NCI-H446 (cell line): ENCODE measurements around the gene CCDC90B.
"Not testable (repeated sequence)": the region's sequence is repeated elsewhere in the genome, so short reads cannot be mapped to it uniquely, and the experiment has no call there.

ENCODE experiments used
- DNase-seq, 2 experiments: peaks; one replicate each; lab custom pipeline; 2025; lab: John Stamatoyannopoulos, UW

The CCDC90B gene, protein sequence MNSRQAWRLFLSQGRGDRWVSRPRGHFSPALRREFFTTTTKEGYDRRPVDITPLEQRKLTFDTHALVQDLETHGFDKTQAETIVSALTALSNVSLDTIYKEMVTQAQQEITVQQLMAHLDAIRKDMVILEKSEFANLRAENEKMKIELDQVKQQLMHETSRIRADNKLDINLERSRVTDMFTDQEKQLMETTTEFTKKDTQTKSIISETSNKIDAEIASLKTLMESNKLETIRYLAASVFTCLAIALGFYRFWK

DNA sequence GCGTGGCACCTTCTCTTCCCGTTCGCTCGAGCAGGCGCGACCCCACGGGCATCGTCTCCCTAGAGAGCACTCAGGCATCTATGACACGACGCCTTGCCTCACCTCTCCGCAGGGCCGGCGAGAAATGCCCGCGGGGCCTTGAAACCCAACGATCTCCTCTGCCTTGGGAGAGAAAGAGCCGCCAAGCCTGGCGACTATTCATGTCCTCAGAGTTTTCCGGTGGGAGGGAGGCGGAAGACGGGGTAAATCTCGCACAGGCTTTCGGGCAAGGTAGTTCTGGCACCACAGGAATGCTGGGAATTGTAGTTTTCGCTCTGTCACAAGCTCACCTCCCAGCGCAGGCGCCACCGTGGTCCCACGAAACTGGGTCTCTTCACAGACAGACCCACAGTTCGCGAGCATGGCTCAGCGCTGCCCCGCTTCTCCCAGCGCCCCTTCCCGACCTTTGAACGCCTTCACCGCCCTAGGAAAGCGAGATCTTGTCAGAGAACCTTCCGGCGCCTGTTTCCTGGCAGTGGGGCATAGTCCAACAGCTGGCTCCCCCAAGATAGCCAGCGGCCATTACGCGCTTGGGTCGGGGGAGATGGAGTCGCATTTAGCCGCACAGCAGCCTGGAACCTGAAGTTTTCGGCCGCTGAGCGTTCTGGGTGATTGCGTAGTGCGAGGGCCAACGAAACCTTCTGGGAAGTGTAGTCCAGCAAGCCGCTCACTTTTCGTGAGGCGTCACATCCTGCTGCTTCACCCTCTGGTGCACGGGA lies at the start of gene CCDC90B:
CCDC90B (minus strand) TSS at position 597 of the 758 bp plus-strand sequence; CDS start at position 202, 395 bp downstream.
- DNase-seq, result peak; percentile 97 to 98

GRCh38 chr11:83335446-83336070 lies 49.4 kb upstream of the CCDC90B start:
- DNase-seq, result no peak

DNA sequence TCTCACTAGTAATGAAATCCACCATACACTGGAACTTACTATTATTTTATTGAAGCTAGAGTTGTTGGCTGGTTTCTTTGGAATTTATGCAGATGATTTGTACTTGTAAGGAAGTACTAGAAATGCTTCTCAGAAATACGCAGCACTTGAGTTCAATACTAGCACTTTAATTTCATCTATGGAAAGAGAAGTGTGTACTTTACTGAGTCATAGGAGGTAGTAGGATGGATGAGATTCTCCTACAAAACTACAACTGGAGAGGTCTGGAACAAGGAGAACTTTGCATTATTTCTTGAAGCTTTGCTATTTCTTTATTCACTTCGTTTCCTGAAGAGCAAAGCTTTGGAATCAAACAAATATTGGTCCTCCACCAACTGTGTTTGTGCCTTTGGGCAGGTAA lies 44.1 kb upstream of the CCDC90B start:
- no peak for DNase-seq

- DNase-seq, result no peak
Observed at GRCh38 chr11:83326326-83326725, 40.2 kb upstream of the CCDC90B start.

DNA sequence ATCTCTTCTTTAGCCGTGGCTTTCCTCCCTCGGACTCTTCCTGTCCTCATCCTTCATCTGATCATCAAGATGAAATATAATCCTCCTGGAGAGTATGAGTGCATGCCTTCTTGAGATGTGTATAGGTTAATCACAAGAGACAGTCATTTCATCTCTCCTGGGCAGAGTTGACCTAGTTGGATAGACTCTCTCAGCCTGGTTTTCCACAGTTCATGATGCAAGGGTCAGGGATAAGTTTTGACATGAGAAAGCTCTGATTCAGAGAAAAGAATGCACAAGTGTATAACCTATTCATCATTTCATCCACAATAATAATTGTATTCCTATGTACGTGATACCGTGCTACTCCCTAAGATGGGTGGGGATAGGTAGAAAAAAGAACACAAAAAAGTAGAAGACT lies 33.2 kb upstream of the CCDC90B start:
- DNase-seq, result no peak

GRCh38 chr11:83318931-83319330 lies 32.8 kb upstream of the CCDC90B start:
- no peak for DNase-seq

- no peak for DNase-seq
Observed at GRCh38 chr11:83317757-83318690, 31.9 kb upstream of the CCDC90B start.

GRCh38 chr11:83316897-83317268 lies 30.7 kb upstream of the CCDC90B start:
- not testable (repeated sequence) for DNase-seq

GRCh38 chr11:83316143-83316896 lies 30.2 kb upstream of the CCDC90B start:
- not testable (repeated sequence) for DNase-seq

GRCh38 chr11:83312430-83312829 lies 26.3 kb upstream of the CCDC90B start:
- no peak for DNase-seq

DNA sequence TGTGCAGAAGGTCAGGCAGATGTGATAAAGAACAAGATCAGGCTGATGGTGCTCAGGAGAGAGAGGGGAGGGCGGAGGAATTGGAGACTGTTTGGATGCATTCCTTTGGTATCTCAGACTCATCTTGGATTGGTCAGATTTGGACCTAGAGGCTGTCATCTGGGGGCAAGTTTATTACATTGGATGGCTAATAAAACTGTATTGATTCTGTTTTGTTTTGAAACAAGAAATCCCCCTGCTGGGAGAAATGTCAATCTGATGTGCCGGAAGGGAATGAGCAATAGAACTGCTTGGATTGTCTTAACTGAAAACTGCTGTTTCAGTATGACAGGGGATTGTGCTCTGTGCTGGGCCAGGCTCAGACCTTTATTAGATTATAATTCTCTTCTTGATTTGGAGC lies 25.5 kb upstream of the CCDC90B start:
- DNase-seq, result no peak

DNA sequence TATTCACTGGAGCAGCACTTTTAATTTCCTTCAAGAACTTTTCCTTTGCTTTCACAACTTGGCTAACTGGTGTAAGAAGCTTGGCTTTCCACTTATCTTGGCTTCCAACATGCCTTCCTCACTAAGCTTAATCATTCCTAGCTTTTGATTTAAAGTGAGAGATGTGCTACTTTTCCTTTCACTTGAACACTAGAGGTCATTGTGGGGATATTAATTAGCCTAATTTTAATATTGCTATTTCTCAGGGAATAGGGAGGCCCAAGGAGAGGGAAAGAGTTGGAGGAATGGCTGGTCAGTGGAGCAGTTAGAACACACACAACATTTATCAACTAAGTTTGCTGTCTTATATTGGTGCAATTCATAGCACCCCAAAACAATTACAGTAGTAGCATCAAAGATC lies 24.6 kb upstream of the CCDC90B start:
- no peak for DNase-seq

DNA sequence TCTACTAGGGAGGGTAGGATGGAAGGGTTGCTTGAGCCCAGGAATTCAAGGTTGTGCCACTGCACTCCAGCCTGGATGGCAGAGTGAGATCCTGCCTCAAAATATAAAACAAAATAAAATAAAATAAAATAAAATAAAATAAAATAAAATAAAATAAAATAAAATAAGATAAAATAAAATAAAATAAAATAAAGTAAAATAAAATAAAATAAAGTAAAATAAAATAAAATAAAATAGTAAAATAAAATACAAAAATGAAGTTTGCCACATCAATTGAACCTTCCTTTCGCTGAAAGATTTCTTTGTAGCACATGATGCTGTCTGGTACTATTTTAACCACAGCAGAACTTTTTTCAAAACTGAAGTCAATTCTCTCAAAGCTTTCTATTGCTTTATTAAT lies 22.4 kb upstream of the CCDC90B start:
- DNase-seq, result not testable (repeated sequence)

DNA sequence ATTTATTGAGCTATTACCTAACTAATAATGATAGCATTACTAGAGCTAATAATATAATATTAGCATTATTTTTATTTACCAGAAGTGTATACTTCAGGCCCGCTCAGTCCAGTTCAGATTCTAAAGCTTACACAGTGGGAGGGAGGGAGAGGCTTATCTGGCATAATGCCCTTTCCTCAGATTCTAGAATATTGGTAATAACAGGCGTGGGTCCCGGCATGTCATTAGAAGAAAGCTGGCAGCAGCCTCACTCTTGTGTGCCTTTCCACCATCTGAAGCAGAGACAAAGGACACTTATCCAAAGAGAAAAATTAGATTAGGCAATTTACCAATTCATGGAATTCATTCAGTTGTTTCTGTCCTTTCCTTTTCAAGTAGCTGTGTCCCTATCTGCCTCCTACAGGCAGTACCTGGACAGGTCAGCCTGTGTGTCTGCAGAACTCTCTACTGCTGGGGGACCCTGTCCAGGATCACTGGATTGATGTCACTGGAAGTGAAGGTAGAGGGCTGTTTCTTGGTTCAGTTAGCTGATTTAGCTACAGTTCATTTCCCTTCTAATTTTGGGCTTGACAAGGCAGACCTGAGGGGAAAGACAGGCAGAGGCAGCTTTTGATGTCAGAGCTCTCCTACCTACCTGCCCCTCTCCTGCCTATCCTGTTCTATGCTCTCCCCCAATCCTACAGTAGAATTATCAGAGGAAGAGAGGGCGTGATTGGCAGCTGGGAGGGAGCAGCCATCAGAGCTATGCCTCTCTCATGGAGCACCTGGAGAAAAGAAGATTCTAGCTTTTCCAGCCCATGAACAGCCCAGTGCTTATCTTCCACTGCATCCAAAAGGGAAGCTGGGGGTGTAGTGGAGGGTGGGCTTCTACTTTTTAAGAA lies 20.3 kb upstream of the CCDC90B start:
- peak in 1 of 2 experiments; percentile 20 for DNase-seq

- no peak for DNase-seq
Observed at GRCh38 chr11:83303316-83303715, 17.1 kb upstream of the CCDC90B start.

DNA sequence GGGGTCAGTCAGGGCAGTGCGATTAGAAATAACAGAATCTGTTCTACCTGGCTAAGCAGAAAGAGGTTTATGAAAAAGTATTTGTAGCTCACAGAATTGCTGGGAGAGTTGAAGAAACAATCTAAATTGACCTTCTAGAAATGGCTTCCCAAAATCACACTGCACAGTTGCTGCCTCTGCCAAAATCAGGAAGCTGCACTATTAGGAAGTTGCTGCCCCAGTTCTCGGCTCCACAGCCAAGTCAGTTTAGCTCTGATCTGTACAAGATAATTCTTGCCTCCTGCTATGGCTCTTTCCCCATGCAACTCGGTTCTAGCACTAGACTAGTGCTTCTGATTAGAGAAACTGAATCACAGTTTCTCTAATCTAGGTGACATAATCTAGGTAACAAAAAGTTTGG lies 16.0 kb upstream of the CCDC90B start:
- DNase-seq, result no peak

GRCh38 chr11:83299681-83300080 lies 13.5 kb upstream of the CCDC90B start:
- DNase-seq, result no peak

DNA sequence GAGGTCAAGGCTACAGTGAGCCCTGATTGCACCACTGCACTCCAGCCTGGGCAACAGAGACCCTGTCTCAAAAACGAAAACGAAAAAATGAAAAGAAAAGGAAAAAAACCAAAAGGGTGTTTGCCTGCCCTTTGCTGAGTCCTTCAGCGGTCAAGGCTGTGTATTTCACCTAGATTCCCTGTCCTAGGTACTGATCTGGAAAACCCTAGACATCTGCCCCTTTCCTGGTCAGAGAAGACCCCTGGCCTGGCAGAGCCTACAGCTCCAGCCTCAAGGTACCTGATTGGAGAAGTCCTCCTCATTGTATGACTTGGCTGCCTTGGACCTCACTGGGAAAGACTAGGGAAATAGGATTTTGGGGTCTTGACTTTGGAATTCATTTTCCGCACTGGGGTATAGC lies 8.0 kb upstream of the CCDC90B start:
- no peak for DNase-seq

- DNase-seq, result no peak
Observed at GRCh38 chr11:83293457-83293774, 7.2 kb upstream of the CCDC90B start.

DNA sequence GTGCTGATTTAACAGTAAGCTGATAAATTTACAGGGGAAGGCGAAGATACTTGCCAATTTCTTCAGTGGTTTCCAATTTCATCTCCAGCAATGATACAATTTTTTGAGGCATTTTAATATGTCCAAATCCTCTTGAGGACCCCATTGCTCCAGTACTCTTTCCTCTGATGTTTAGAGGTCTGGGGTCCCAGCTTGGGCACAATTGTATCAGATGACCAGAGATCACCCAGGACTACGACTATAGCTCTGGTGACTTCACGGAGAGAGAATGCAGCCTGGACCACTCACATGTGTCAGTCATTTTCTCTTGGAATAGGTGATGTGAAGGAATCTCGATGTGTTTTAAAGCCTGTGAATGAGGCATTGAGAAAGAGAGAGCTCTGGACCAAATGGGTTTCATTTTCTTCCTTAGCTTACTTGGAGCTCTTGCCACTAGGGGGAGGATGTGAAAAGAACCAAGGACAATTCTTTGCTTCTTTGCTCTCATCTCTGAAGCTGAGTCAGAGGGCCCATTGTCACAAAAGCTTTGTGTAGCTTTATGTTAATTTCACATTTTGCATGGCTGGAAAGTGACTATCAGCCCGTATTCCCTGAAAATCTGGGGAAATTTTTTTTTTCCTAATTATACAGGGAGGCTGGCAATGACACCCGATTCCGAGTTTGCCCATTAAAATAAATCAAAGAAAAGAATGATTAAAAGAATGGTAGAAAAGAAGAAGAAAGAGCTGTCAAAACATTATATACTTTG lies 6.7 kb upstream of the CCDC90B start:
- DNase-seq, result peak; percentile 48 to 70
